IMR-90 (cell line): Measurements from ENCODE around the gene JAKMIP3. TPM values are rescaled to one million over a fixed set of nuclear protein-coding genes. Genes with fewer than 3 reads are reported as not detected.

ENCODE experiments used
- ATAC-seq: fragments of 200-7000 bp; cut with Tn5 transposase; 2 replicates; pipeline ENCODE4 v1.9.1; 2020; ENCODE audit warnings: low read depth, mild to moderate bottlenecking, moderate library complexity
- BruUV-seq: library from RNA; stranded (reverse); fragments of 400-500 nt; replicated peaks from 2 replicates; lab custom pipeline; 2021; lab: Mats Ljungman, UMichigan
- CTCF ChIA-PET: fragments of 300-600 bp; formaldehyde crosslinking; extraction: SDS; loops from one replicate; lab custom pipeline; 2021; ENCODE audit warnings: antibody characterized with exemption; lab: Yijun Ruan, JAX
- POLR2A ChIA-PET: fragments of 300-600 bp; sonication (Branson Sonifier 250); formaldehyde crosslinking; loops from one replicate; lab custom pipeline; 2022; ENCODE audit warnings: antibody characterized with exemption; ENCODE audit not compliant: unreplicated experiment; lab: Charles Lee
- DNase-seq: peaks from one replicate; pipeline ENCODE4 v3.0.0; 2013
- H2AFZ ChIP-seq: replicated peaks from 2 replicates; pipeline ENCODE3; 2013; ENCODE audit warnings: low read length, mild to moderate bottlenecking; ENCODE audit not compliant: poor library complexity
- H2AK5ac ChIP-seq: 2 replicates; pipeline ENCODE4 v1.6.1; 2013; ENCODE audit warnings: low read depth, low read length, inconsistent platforms
- H2AK9ac ChIP-seq: replicated peaks from 2 replicates; pipeline ENCODE3; 2013; ENCODE audit warnings: mild to moderate bottlenecking, low read depth, low read length, moderate library complexity; ENCODE audit not compliant: poor library complexity
- H2BK120ac ChIP-seq: 2 replicates; pipeline ENCODE4 v1.6.1; 2013; ENCODE audit warnings: low read depth, low read length, inconsistent platforms
- H2BK15ac ChIP-seq: 3 replicates; pipeline ENCODE4 v1.6.1; 2013; ENCODE audit warnings: low read depth, low read length, inconsistent platforms
- H2BK20ac ChIP-seq: 2 replicates; pipeline ENCODE4 v1.6.1; 2013; ENCODE audit warnings: low read depth, mild to moderate bottlenecking, inconsistent platforms, low read length, moderate library complexity
- H2BK5ac ChIP-seq: 2 replicates; pipeline ENCODE4 v1.6.1; 2013; ENCODE audit warnings: mild to moderate bottlenecking, low read depth, low read length, inconsistent platforms; ENCODE audit not compliant: poor library complexity, severe bottlenecking
- H3K14ac ChIP-seq: replicated peaks from 2 replicates; pipeline ENCODE4 v1.6.1; 2013; ENCODE audit warnings: low read depth, low read length, inconsistent platforms
- H3K18ac ChIP-seq: 2 replicates; pipeline ENCODE4 v1.6.1; 2013; ENCODE audit warnings: low read depth, low read length, control low read depth
- H3K23ac ChIP-seq: 2 replicates; pipeline ENCODE4 v1.6.1; 2013; ENCODE audit warnings: low read depth, low read length, inconsistent platforms
- H3K27ac ChIP-seq: 2 replicates; pipeline ENCODE4 v1.5.1; 2013; ENCODE audit warnings: mild to moderate bottlenecking, control low read depth, low read length; ENCODE audit not compliant: insufficient read depth
- H3K27me3 ChIP-seq: 2 replicates; pipeline ENCODE4 v1.6.1; 2013; ENCODE audit warnings: low read length; ENCODE audit not compliant: control insufficient read depth, insufficient read depth
- H3K36me3 ChIP-seq: 2 replicates; pipeline ENCODE4 v1.6.1; 2013; ENCODE audit warnings: low read length, mixed read lengths; ENCODE audit not compliant: control insufficient read depth, insufficient read depth
- H3K4ac ChIP-seq: 2 replicates; pipeline ENCODE4 v1.6.1; 2013; ENCODE audit warnings: low read depth, low read length, inconsistent platforms
- H3K4me1 ChIP-seq: 2 replicates; pipeline ENCODE4 v1.6.1; 2013; ENCODE audit warnings: low read length, mixed read lengths; ENCODE audit not compliant: control insufficient read depth, insufficient read depth
- H3K4me2 ChIP-seq: 2 replicates; pipeline ENCODE4 v1.6.1; 2013; ENCODE audit warnings: low read depth, mild to moderate bottlenecking, control low read depth, low read length, moderate library complexity
- H3K4me3 ChIP-seq: 2 replicates; pipeline ENCODE4 v1.5.1; 2013; ENCODE audit warnings: low read depth, mild to moderate bottlenecking, control low read depth, low read length, moderate library complexity; ENCODE audit not compliant: insufficient read depth
- H3K56ac ChIP-seq: 2 replicates; pipeline ENCODE4 v1.6.1; 2013; ENCODE audit warnings: low read length, inconsistent platforms; ENCODE audit not compliant: insufficient read depth; ENCODE audit errors: extremely low read depth
- H3K79me1 ChIP-seq, 2 experiments: 2 replicates each; pipeline ENCODE4 v1.6.1; 2013; ENCODE audit warnings: low read length in 2 of 2, inconsistent platforms in 1 of 2, low read depth in 1 of 2
- H3K9ac ChIP-seq: 2 replicates; pipeline ENCODE4 v1.6.1; 2013; ENCODE audit warnings: low read depth, low read length, control low read depth
- H3K9me1 ChIP-seq: 2 replicates; pipeline ENCODE4 v1.6.1; 2013; ENCODE audit warnings: low read length, inconsistent platforms; ENCODE audit not compliant: insufficient read depth
- H3K9me3 ChIP-seq: 2 replicates; pipeline ENCODE4 v1.6.1; 2013; ENCODE audit warnings: low read length; ENCODE audit not compliant: control insufficient read depth, insufficient read depth
- H4K20me1 ChIP-seq: 2 replicates; pipeline ENCODE4 v1.6.1; 2013; ENCODE audit warnings: low read length, inconsistent platforms; ENCODE audit not compliant: insufficient read depth
- H4K5ac ChIP-seq: 2 replicates; pipeline ENCODE4 v1.6.1; 2013; ENCODE audit warnings: mild to moderate bottlenecking, low read depth, low read length, control low read depth
- H4K8ac ChIP-seq, 2 experiments: 2 replicates each; pipeline ENCODE4 v1.6.1; 2013; ENCODE audit warnings: low read depth in 2 of 2, low read length in 2 of 2, control low read depth in 1 of 2, inconsistent platforms in 1 of 2
- H4K91ac ChIP-seq: 2 replicates; pipeline ENCODE4 v1.6.1; 2013; ENCODE audit warnings: low read depth, low read length, inconsistent platforms; ENCODE audit not compliant: insufficient read depth
- CEBPB ChIP-seq: IDR thresholded peaks from 2 replicates; pipeline ENCODE4 v1.6.1; 2012; ENCODE audit warnings: low read depth, low read length, improper control_type of control experiment
- CHD1 ChIP-seq: IDR thresholded peaks from 2 replicates; pipeline ENCODE4 v1.6.1; 2012; ENCODE audit warnings: low read depth, low read length, improper control_type of control experiment
- MXI1 ChIP-seq: IDR thresholded peaks from 2 replicates; pipeline ENCODE4 v1.6.1; 2012; ENCODE audit warnings: low read depth, mild to moderate bottlenecking, low read length, moderate library complexity, borderline replicate concordance
- WGBS, 2 experiments: methylation state at CpG; one replicate each; pipeline versions ENCODE4 v1.1.5 to v1.1.7; 2013; ENCODE audit warnings: missing lambda C conversion rate in 2 of 2; ENCODE audit not compliant: insufficient read length in 1 of 2; ENCODE audit errors: extremely low coverage in 2 of 2; 5-methylcytosine and 5-hydroxymethylcytosine counted together
- dilution Hi-C: fragments of 300-500 bp; cut with HindIII; formaldehyde crosslinking; loops from one replicate; pipeline ENCODE4 v1.14.3; 2018; ENCODE audit warnings: low sequenced_read_pairs; ENCODE audit not compliant: unreplicated experiment
- in situ Hi-C: fragments of 300-500 bp; cut with MboI; formaldehyde crosslinking; loops from 3 replicates; pipeline ENCODE4 v1.14.3; 2019; ENCODE audit warnings: low sequenced_read_pairs, inconsistent platforms, mixed read lengths
- intact Hi-C: fragments of 100-400 bp; cut with micrococcal nuclease; formaldehyde crosslinking; loops from 2 replicates; pipeline ENCODE4 v1.10.0; 2022
- polyA plus RNA-seq, 3 experiments: library from polyadenylated mRNA; depleted of rRNA; stranded (reverse); fragments of >200 nt; gene quantifications; 2 replicates each; pipeline ENCODE4 v1.2.3, GENCODE V29; 2012; ENCODE audit warnings: low replicate concordance in 1 of 3
- total RNA-seq: library from RNA; depleted of rRNA; stranded (reverse); fragments of >200 nt; gene quantifications from 2 replicates; pipeline ENCODE4 v1.2.3, GENCODE V29; 2012

JAKMIP3 gene
- total and polyA plus RNA-seq, 2 of the 4 experiments (the other 2 are of a cell fraction): under 0.01 to 0.22 TPM

- Histone ChIP-seq H4K8ac (no peak overlapping the region), H3K23ac (no peak overlapping the region), H2AK5ac (no peak overlapping the region), H3K4ac (no peak overlapping the region), H3K27ac (no peak overlapping the region), H3K4me3 (no peak overlapping the region), H3K18ac (no peak overlapping the region), H3K9ac (no peak overlapping the region), H4K91ac (no peak overlapping the region), H2AFZ (no peak overlapping the region), H4K20me1 (no peaks in the 10 kb centered on the region), H2BK20ac (no peak overlapping the region), H2BK120ac (no peak overlapping the region), H3K14ac (no peak overlapping the region), H3K79me1 (no peaks in the 10 kb centered on the region), H3K4me1 (no peaks in the 10 kb centered on the region), H3K9me1 (no peaks in the 10 kb centered on the region), H3K9me3 (peaks cover 9% of the 10 kb centered on the region), H3K27me3 (peaks cover 19% of the 10 kb centered on the region; the same call in 1 of the 2 replicates), H4K5ac (no peak overlapping the region), H2AK9ac (no peak overlapping the region), H3K36me3 (no peaks in the 10 kb centered on the region), H2BK15ac (no peak overlapping the region), H3K56ac (no peak overlapping the region), H2BK5ac (no peak overlapping the region), H3K4me2 (no peak overlapping the region)
- intact Hi-C loops: no loop called here
- dilution Hi-C loops: no loop called here
- ChIA-PET POLR2A (no interaction called here), CTCF (no interaction called here)
- 82% methylated on average over 16 of the region's 21 CpGs; no CpG with 5 or more reads in 1 of the 2 experiments for WGBS, 2 experiments
- no peak for TF ChIP-seq CHD1
- TF ChIP-seq MXI1: no peak
- TF ChIP-seq CEBPB: no peak
- DNase-seq (no peak), ATAC-seq (no peak)
- BruUV-seq: no TSS peak
- in situ Hi-C loops: no loop called here
Measured at GRCh38 chr10:132057191-132057681, 8.5 kb upstream of the JAKMIP3 start.
